ENCODE data around the gene TMEM256.

TMEM256 gene

DNA sequence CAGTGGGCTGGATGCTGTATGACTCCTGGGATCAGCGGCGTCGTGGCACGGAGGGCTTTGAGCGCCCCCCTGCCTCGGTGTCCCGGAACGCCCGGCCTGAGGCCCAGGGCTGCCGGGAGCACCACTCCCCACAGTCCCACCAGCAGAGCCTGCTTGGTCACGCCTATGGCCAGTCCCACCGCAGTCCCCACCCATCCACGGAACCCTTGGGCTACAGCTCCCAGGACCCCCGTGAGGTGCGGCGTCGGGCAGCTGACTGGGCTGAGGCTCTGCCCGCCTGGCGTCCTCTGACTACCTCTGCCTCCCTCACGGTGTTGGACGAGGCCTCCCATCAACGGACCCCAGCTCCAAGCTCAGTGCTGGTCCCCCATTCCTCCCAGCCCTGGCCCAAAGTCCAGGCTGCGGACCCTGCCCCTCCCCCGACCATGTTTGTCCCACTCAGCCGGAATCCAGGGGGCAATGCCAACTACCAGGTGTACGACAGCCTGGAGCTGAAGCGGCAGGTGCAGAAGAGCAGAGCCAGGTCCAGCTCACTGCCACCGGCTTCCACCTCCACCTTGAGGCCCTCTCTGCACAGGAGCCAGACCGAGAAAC, 23.1 kb upstream of the TMEM256 start:
- DNase-seq (ENCODE audit: low read depth), result no peak
- Histone ChIP-seq H3K4me3 (ENCODE audit: low read length) (no peak overlapping the region), H3K9ac (ENCODE audit: low read length) (no peak overlapping the region), H3K36me3 (ENCODE audit: control insufficient read depth, insufficient read depth, low read length, severe bottlenecking) (no peaks in the 10 kb centered on the region), H3K9me3 (ENCODE audit: control insufficient read depth, low read length) (no peaks in the 10 kb centered on the region), H3K4me1 (ENCODE audit: control insufficient read depth, insufficient read depth, low read length) (no peaks in the 10 kb centered on the region), H3K27me3 (replicated peaks; ENCODE audit: control insufficient read depth, insufficient read depth, low read length) (no peaks in the 10 kb centered on the region)

DNA sequence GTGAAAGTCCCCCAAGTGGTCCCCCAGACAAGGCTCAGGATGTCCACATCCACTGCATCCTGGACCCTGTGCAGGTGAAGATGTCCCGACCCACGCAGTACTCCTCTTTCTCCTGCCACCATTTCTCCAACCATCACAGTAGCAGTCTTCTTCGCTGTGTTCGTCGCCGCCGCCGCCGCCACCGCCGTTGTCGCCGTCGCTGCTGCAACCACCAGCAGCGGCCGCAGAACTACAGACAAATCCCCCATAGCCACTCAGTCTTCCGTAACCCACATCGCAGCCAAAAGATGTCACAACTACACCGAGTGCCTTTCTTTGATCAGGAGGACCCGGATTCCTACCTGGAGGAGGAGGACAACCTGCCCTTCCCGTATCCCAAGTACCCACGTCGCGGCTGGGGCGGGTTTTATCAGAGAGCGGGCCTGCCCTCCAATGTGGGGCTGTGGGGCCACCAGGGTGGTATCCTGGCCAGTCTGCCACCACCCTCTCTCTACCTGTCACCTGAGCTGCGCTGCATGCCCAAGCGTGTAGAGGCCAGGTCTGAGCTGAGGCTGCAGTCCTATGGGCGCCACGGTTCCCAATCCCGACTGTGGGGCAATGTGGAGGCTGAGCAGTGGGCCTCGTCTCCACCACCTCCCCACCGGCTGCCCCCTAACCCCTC, 22.4 kb upstream of the TMEM256 start:
- no peak for DNase-seq (ENCODE audit: low read depth)
- Histone ChIP-seq H3K4me3 (ENCODE audit: low read length) (no peak overlapping the region), H3K9ac (ENCODE audit: low read length) (no peak overlapping the region)

DNA sequence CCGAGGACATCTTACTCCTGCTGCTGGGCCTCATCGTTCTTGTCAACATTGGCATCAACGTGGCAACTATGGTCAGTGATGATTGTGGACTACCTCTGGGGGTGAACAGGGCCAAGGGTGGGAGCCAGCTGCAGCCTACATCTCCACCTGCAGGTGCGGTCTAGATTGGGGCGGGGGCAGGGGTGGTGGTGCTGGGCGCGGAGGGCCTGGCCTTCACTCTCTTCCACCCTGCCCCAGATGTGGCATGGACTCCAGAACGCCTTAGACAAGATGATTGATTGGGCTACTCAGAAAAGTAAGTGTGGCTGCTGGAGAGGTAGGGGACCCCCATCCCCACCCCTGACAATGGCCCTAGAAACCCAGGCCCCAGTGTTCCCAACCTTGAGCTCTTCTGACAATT, 21.9 kb upstream of the TMEM256 start:
- Histone ChIP-seq H3K36me3 (ENCODE audit: control insufficient read depth, insufficient read depth, low read length, severe bottlenecking) (no peaks in the 10 kb centered on the region), H3K27me3 (replicated peaks; ENCODE audit: control insufficient read depth, insufficient read depth, low read length) (no peaks in the 10 kb centered on the region), H3K4me1 (ENCODE audit: control insufficient read depth, insufficient read depth, low read length) (no peaks in the 10 kb centered on the region), H3K9me3 (ENCODE audit: control insufficient read depth, low read length) (peaks cover 1% of the 10 kb centered on the region), H3K4me3 (ENCODE audit: low read length) (no peak overlapping the region), H3K9ac (ENCODE audit: low read length) (no peak overlapping the region)
- no peak for DNase-seq (ENCODE audit: low read depth)

More for the DNA sequence above, 22.4 kb upstream of the TMEM256 start:
- Histone ChIP-seq H3K36me3 (ENCODE audit: control insufficient read depth, insufficient read depth, low read length, severe bottlenecking) (no peaks in the 10 kb centered on the region), H3K4me1 (ENCODE audit: control insufficient read depth, insufficient read depth, low read length) (no peaks in the 10 kb centered on the region), H3K9me3 (ENCODE audit: control insufficient read depth, low read length) (no peaks in the 10 kb centered on the region), H3K27me3 (replicated peaks; ENCODE audit: control insufficient read depth, insufficient read depth, low read length) (no peaks in the 10 kb centered on the region)

DNA sequence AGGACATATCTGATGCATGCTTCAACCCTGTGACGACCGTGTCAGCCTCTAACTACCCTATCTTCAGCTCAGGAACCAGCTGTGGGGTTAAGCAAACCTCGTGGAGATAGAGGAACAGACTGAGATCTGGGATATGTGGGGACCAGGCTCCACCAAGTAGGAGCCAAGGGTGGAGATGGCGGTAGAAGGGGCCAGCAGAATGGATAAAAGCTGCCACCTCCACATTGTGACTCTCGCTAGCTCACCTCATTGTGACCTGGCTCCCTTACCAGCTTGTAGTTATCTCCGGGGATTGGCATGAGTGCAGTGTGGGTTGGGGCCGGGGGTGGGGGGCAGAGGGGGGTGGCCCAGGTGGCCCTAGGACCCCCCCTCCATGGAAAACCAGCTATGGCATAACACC, 21.4 kb upstream of the TMEM256 start, which contains the start of gene SPEM2:
Gene SPEM2, plus strand, starts transcription at position 301 of the 400 bp plus-strand sequence. Its CDS starts 73 bp downstream, at position 374.
- DNase-seq (ENCODE audit: low read depth), result no peak

DNA sequence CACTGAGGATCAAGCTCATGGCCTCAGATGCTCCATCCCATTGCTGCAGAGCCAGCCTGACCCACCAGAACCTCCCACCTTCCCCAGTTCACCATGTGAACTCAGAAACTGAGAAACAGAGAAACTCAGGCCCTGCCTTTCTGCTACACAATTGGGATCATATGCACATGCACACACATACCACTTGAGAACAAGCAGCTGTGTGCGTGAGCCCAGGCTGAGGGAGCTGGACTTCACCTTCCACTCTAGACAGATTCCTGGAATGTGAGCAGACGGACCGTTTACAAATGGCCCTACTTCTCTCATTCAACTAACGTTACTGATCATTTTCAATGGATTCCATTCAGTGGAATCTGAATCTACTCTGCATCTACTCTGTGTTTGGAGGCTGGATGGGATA, 19.8 kb upstream of the TMEM256 start:
- Histone ChIP-seq H3K9ac (ENCODE audit: low read length) (no peak overlapping the region), H3K27me3 (replicated peaks; ENCODE audit: control insufficient read depth, insufficient read depth, low read length) (no peaks in the 10 kb centered on the region), H3K4me1 (ENCODE audit: control insufficient read depth, insufficient read depth, low read length) (no peaks in the 10 kb centered on the region), H3K9me3 (ENCODE audit: control insufficient read depth, low read length) (peaks cover 3% of the 10 kb centered on the region), H3K36me3 (ENCODE audit: control insufficient read depth, insufficient read depth, low read length, severe bottlenecking) (no peaks in the 10 kb centered on the region), H3K4me3 (ENCODE audit: low read length) (no peak overlapping the region)
- DNase-seq (ENCODE audit: low read depth), result no peak

More for the DNA sequence above, 21.4 kb upstream of the TMEM256 start, which contains the start of gene SPEM2:
- Histone ChIP-seq H3K4me1 (ENCODE audit: control insufficient read depth, insufficient read depth, low read length) (no peaks in the 10 kb centered on the region), H3K9me3 (ENCODE audit: control insufficient read depth, low read length) (peaks cover 3% of the 10 kb centered on the region), H3K9ac (ENCODE audit: low read length) (no peak within 1 kb of the TSS), H3K36me3 (ENCODE audit: control insufficient read depth, insufficient read depth, low read length, severe bottlenecking) (no peaks in the 10 kb centered on the region), H3K4me3 (ENCODE audit: low read length) (no peak within 1 kb of the TSS), H3K27me3 (replicated peaks; ENCODE audit: control insufficient read depth, insufficient read depth, low read length) (no peaks in the 10 kb centered on the region)

DNA sequence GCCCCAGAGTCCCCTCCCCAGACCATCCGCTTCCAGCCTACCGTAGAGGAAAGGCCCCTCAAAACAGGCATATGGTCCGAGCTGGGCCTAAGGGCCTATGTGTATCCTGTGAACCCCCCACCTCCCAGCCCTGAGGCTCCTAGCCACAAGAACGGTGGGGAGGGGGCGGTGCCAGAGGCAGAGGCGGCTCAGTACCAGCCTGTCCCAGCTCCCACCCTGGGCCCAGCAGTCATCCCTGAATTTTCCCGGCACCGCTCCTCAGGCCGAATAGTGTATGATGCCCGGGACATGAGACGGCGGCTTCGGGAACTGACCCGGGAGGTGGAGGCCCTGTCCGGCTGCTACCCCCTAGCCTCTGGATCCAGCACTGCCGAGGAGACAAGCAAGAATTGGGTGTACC, 17.3 kb upstream of the TMEM256 start:
- H3K9ac ChIP-seq (ENCODE audit: low read length), result no peak overlapping the region
- no peak for DNase-seq (ENCODE audit: low read depth)
- peaks cover 6% of the 10 kb centered on the region for H3K36me3 ChIP-seq (ENCODE audit: control insufficient read depth, insufficient read depth, low read length, severe bottlenecking)
- H3K4me3 ChIP-seq (ENCODE audit: low read length), result no peak overlapping the region
- H3K4me1 ChIP-seq (ENCODE audit: control insufficient read depth, insufficient read depth, low read length), result no peaks in the 10 kb centered on the region
- no peaks in the 10 kb centered on the region for H3K27me3 ChIP-seq (replicated peaks; ENCODE audit: control insufficient read depth, insufficient read depth, low read length)
- H3K9me3 ChIP-seq (ENCODE audit: control insufficient read depth, low read length), result peaks cover 3% of the 10 kb centered on the region

DNA sequence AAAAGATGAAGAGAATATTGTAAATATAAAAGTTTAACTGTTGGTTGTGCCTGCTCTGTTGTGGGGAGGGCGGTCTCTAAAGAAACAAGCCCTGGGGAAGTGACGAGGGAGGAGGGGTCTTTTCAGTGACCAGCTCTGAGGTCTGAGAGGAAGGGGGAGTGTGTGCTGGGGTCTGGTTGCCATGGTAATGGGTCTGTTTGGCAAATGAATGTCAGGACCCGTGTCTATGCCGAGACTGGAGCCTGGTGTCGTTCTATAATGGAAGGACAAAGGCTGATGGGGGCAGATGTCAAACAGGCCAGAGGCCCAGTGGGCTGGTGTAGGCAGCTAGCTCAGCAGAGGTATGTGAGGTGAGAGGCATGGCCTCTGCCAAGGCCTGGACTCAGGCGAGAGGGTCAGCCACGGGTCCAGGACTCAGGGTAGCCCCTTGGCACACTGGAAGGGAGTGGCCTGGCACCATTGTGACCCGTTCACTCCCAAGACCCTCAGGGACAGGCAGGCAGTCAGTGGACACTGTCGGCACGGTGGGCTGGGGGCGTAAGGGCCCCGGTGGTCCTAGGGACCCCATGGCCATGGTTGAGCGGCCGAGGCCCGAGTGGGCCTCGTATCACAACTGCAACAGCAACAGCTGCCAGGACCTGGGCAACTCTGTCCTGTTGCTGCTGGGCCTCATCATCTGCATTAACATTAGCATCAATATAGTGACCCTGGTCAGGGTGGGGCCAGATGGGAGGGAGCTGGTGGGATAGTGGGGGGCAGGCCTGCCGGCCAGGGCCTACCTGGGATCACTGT, 16.1 kb upstream of the TMEM256 start, which contains the start of gene SPEM1:
Gene SPEM1, plus strand, starts transcription at position 506 of the 792 bp plus-strand sequence. Its CDS starts 61 bp downstream, at position 567.
- H3K4me1 ChIP-seq (ENCODE audit: control insufficient read depth, insufficient read depth, low read length), result no peaks in the 10 kb centered on the region
- DNase-seq (ENCODE audit: low read depth), result no peak
- peaks cover 3% of the 10 kb centered on the region for H3K9me3 ChIP-seq (ENCODE audit: control insufficient read depth, low read length)
- H3K9ac ChIP-seq (ENCODE audit: low read length), result no peak within 1 kb of the TSS
- H3K36me3 ChIP-seq (ENCODE audit: control insufficient read depth, insufficient read depth, low read length, severe bottlenecking), result peaks cover 6% of the 10 kb centered on the region
- no peaks in the 10 kb centered on the region for H3K27me3 ChIP-seq (replicated peaks; ENCODE audit: control insufficient read depth, insufficient read depth, low read length)
- H3K4me3 ChIP-seq (ENCODE audit: low read length), result no peak within 1 kb of the TSS

DNA sequence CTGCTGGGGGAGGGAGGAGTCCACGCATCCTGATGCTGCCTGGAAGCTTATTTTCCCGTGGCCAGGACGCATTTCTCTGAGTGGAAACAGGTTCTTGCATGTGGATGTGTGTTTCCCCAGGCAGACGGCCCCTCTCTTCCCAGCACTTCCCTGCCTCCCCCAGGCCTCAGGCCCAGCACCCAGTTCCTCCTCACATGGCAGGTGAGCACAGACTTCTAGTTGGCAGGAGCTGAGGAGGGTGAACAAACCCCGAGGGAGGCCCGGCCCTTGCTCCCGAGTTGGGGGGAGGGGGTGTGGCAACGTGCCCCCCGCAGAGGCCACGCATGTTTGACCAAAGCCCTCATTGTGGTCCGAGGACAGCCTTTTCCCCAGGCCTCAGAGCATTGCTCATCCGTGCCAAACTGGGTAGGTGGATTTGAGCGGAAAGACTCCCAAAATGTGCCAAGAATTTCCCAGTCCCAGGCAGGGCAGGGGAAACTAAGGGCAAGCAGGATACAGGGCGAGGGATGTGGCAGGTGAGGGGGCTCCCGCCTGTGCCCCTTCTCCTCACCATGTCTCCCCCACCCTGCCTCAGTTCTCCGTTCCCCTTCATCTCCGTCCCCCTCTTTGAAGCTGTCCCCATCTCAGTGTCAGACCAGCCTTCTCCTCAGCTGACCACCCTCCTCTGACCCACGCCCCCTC, 14.7 kb upstream of the TMEM256 start:
- Histone ChIP-seq H3K4me1 (ENCODE audit: control insufficient read depth, insufficient read depth, low read length) (peaks cover 3% of the 10 kb centered on the region), H3K9ac (ENCODE audit: low read length) (no peak overlapping the region), H3K4me3 (ENCODE audit: low read length) (no peak overlapping the region), H3K9me3 (ENCODE audit: control insufficient read depth, low read length) (peaks cover 3% of the 10 kb centered on the region), H3K27me3 (replicated peaks; ENCODE audit: control insufficient read depth, insufficient read depth, low read length) (no peaks in the 10 kb centered on the region), H3K36me3 (ENCODE audit: control insufficient read depth, insufficient read depth, low read length, severe bottlenecking) (peaks cover 6% of the 10 kb centered on the region)
- DNase-seq (ENCODE audit: low read depth), result no peak

DNA sequence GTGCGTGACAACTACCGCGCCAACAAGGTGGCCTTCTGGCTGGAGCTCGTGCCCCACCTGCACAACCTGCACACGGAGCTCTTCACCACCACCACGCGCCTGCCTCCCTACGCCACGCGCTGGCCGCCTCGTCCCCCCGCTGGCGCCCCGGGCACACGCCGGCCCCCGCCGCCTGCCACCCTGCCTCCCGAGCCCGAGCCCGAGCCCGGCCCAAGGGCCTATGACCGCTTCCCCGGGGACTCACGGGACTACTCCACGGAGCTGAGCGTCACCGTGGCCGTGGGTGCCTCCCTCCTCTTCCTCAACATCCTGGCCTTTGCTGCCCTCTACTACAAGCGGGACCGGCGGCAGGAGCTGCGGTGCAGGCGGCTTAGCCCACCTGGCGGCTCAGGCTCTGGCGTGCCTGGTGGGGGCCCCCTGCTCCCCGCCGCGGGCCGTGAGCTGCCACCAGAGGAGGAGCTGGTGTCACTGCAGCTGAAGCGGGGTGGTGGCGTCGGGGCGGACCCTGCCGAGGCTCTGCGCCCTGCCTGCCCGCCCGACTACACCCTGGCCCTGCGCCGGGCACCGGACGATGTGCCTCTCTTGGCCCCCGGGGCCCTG, 13.3 kb upstream of the TMEM256 start:
- Histone ChIP-seq H3K9ac (ENCODE audit: low read length) (no peak overlapping the region), H3K4me3 (ENCODE audit: low read length) (no peak overlapping the region), H3K9me3 (ENCODE audit: control insufficient read depth, low read length) (peaks cover 3% of the 10 kb centered on the region), H3K27me3 (replicated peaks; ENCODE audit: control insufficient read depth, insufficient read depth, low read length) (no peaks in the 10 kb centered on the region), H3K36me3 (ENCODE audit: control insufficient read depth, insufficient read depth, low read length, severe bottlenecking) (peaks cover 6% of the 10 kb centered on the region), H3K4me1 (ENCODE audit: control insufficient read depth, insufficient read depth, low read length) (peaks cover 18% of the 10 kb centered on the region)
- no peak for DNase-seq (ENCODE audit: low read depth)

DNA sequence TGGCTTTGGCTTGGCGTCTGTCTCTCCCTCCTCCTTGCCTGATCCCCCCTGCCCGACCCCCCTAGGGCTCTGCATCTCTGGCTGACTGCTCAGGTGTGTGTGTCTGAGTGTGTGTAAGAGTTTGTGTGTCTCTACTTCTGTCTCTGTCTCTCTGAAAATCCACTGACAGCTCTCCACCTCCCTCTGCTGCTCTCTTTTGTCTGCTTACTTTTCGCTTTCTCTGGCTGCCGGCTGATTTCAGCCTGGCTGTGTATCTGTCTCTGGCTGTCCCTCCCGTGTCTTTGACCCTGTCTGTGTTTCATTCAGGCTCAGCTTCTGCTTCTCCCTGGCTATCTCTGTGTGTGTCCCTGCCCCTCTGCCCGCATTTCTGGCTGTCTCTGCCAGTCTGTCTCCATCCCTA, 12.4 kb upstream of the TMEM256 start:
- Histone ChIP-seq H3K4me1 (ENCODE audit: control insufficient read depth, insufficient read depth, low read length) (peaks cover 20% of the 10 kb centered on the region), H3K9me3 (ENCODE audit: control insufficient read depth, low read length) (peaks cover 3% of the 10 kb centered on the region), H3K9ac (ENCODE audit: low read length) (no peak overlapping the region), H3K27me3 (replicated peaks; ENCODE audit: control insufficient read depth, insufficient read depth, low read length) (no peaks in the 10 kb centered on the region), H3K4me3 (ENCODE audit: low read length) (no peak overlapping the region), H3K36me3 (ENCODE audit: control insufficient read depth, insufficient read depth, low read length, severe bottlenecking) (peaks cover 6% of the 10 kb centered on the region)
- DNase-seq (ENCODE audit: low read depth), result no peak

All from adipocyte (in vitro differentiated cells).